MCF 10A (cell line): ENCODE measurements around the gene IL32. TPM values are rescaled to one million over a fixed set of nuclear protein-coding genes. Genes with fewer than 3 reads are reported as not detected.

ENCODE experiments used
- BruUV-seq: library from RNA; stranded (reverse); fragments of 400-500 nt; replicated peaks from 2 replicates; lab custom pipeline; 2021; lab: Mats Ljungman, UMichigan
- CTCF ChIA-PET: fragments of 300-600 bp; sonication (Branson Sonifier 250); formaldehyde crosslinking; extraction: SDS; loops from one replicate; lab custom pipeline; 2021; ENCODE audit warnings: antibody characterized with exemption, inconsistent platforms; lab: Yijun Ruan, JAX
- POLR2A ChIA-PET: fragments of 300-600, 350-650 bp; sonication (Branson Sonifier 250); formaldehyde crosslinking; extraction: SDS; loops from one replicate; lab custom pipeline; 2020; ENCODE audit warnings: antibody characterized with exemption, inconsistent platforms; lab: Yijun Ruan, JAX
- DNase-seq: peaks from one replicate; pipeline ENCODE4 v3.0.0-alpha.2; 2018; ENCODE audit not compliant: unreplicated experiment
- H3K27ac Mint-ChIP-seq: one replicate; pipeline ENCODE4 v1.8.0; 2022; ENCODE audit warnings: mild to moderate bottlenecking, low read depth, mixed read lengths; ENCODE audit not compliant: unreplicated experiment
- H3K27me3 Mint-ChIP-seq: one replicate; pipeline ENCODE4 v1.8.0; 2022; ENCODE audit warnings: mixed read lengths; ENCODE audit not compliant: insufficient read depth, unreplicated experiment
- H3K36me3 Mint-ChIP-seq: one replicate; pipeline ENCODE4 v1.8.0; 2022; ENCODE audit warnings: mild to moderate bottlenecking, moderate library complexity, mixed read lengths; ENCODE audit not compliant: insufficient read depth, unreplicated experiment
- H3K4me1 Mint-ChIP-seq: one replicate; pipeline ENCODE4 v1.8.0; 2022; ENCODE audit warnings: mixed read lengths; ENCODE audit not compliant: insufficient read depth, unreplicated experiment
- H3K4me3 Mint-ChIP-seq: one replicate; pipeline ENCODE4 v1.8.0; 2022; ENCODE audit warnings: mild to moderate bottlenecking, moderate library complexity, mixed read lengths; ENCODE audit not compliant: unreplicated experiment
- H3K9me3 Mint-ChIP-seq: one replicate; pipeline ENCODE4 v1.8.0; 2022; ENCODE audit warnings: mixed read lengths; ENCODE audit not compliant: unreplicated experiment
- intact Hi-C: fragments of 100-400 bp; cut with micrococcal nuclease; formaldehyde crosslinking; loops from 2 replicates; pipeline ENCODE4 v1.14.1; 2022
- total RNA-seq: library from RNA; stranded (reverse); gene quantifications from 2 replicates; pipeline ENCODE4 v1.2.3, GENCODE V29; 2022
- TF ChIP-seq, protein P1 (sequence below): fragments of 200-600 bp; IDR thresholded peaks from one replicate; pipeline ENCODE4 v1.8.0; 2022; ENCODE audit warnings: antibody characterized with exemption, mild to moderate bottlenecking; ENCODE audit not compliant: unreplicated experiment

The IL32 gene
- total RNA-seq, 1 experiment from 2014 or later, result 29.8 TPM

DNA sequence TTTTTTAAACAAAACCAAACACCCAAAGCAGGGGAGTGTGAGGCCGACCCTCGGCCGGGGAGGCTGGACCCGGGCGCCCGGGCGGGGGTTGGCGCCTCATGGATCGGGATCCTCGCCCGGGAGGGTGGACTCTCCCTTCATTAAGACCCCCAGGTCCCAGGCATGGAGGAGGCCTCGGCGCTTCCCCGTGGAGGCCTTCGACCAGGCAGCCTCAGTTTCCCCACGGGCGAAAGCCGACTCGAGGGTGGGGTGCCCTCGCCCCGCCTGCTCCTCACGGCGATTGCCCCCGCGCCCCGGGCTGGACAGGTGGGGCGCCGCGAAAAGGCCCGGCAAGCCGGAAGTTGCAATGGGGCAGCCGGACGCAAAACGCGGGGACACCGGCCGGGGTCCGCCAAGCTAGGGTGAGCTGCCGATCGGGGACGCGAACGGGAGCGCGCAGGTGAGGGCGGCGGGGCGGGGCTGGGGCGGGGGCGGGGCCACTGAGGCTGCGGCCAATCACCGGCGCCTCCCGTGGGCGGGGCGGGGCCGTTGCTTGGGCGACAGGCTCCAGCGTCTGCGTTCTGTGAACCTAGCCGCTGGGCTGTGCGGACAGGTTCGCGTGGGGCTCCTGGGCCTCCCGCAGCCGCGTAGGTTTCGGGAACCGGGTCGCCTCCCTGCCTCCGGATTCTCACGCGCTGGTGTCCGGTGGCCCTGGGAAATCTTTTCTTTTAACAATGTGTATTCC lies 40.9 kb downstream of the IL32 start:
- CTCF ChIA-PET, result interaction anchor here (1.1 to 2.4 kb wide), 6 partner anchors 8 to 47 kb away, joined by 3 to 9 read pairs (median 4); no protein-coding TSS in a partner anchor
- POLR2A ChIA-PET, result interaction anchor here (0.6 to 2.4 kb wide), 10 partner anchors 12 to 84 kb away, joined by 3 to 15 read pairs (median 4); partner anchors contain the start of gene ZNF213
- DNase-seq, result peak; percentile 91
- BruUV-seq, result no TSS peak
- Mint-ChIP-seq H3K4me3 (peak overlapping the region; percentile 74), H3K27ac (peak overlapping the region; percentile 82), H3K36me3 (peaks cover 12% of the 10 kb centered on the region), H3K4me1 (peaks cover 6% of the 10 kb centered on the region), H3K9me3 (no peaks in the 10 kb centered on the region), H3K27me3 (no peaks in the 10 kb centered on the region)
- TF ChIP-seq, protein P1, sequence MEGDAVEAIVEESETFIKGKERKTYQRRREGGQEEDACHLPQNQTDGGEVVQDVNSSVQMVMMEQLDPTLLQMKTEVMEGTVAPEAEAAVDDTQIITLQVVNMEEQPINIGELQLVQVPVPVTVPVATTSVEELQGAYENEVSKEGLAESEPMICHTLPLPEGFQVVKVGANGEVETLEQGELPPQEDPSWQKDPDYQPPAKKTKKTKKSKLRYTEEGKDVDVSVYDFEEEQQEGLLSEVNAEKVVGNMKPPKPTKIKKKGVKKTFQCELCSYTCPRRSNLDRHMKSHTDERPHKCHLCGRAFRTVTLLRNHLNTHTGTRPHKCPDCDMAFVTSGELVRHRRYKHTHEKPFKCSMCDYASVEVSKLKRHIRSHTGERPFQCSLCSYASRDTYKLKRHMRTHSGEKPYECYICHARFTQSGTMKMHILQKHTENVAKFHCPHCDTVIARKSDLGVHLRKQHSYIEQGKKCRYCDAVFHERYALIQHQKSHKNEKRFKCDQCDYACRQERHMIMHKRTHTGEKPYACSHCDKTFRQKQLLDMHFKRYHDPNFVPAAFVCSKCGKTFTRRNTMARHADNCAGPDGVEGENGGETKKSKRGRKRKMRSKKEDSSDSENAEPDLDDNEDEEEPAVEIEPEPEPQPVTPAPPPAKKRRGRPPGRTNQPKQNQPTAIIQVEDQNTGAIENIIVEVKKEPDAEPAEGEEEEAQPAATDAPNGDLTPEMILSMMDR, result no peak
- intact Hi-C loops, result no loop called here

DNA sequence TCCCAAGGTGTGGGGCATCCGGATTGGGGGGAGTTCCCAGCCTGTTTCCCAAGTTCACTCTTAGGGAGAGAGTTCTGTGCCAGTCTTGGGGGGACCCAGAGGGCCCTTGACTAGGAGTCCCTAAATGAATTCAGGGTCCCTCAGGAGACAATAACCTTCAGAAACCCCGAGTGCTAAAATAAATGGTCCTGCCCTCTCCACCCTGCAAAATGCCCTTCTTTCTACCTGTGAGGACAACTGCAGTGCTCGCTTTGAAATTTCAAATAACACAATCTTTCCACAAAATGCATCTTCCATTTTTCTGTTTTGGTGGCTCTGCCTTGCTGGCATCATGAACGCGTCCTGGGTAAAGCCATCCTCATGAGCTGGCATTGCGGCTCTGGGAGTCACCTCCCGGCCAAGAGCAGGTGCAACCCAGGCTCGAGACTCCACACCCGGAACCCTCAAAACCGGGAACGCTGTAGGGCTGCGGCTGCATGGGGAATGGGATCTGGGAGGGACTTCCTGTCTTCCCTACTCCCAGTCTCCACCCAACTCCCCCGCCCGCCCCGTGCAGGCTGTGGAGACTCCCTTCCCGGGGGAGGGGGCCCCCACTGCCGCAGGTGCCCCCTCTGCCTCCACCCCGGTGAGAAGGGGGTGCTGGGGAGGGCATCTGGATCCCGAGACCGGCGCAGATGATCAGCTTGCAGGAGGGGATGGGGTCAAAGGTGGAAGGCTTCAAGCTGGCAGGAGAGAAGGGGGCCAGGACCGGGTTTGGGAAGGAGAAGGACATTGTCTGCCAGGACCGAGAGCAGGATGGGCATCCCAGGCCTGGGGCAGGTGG lies 46.8 kb downstream of the IL32 start, which contains the start of gene ZNF205:
ZNF205 (plus strand) TSS at position 529 of the 823 bp plus-strand sequence. CDS start 845 bp downstream, outside the sequence.
- TF ChIP-seq, protein P1, result no peak
- no TSS peak for BruUV-seq
- Mint-ChIP-seq H3K4me1 (peaks cover 13% of the 10 kb centered on the region), H3K27me3 (no peaks in the 10 kb centered on the region), H3K9me3 (no peaks in the 10 kb centered on the region), H3K36me3 (peaks cover 15% of the 10 kb centered on the region), H3K4me3 (peak within 1 kb of the TSS; percentile 85), H3K27ac (peak within 1 kb of the TSS; percentile 29)
- DNase-seq, result peak; percentile 79
- intact Hi-C loops, result no loop called here
- CTCF ChIA-PET, result interaction anchor here (0.6 to 4.7 kb wide), 7 partner anchors 11 to 98 kb away, joined by 3 to 34 read pairs (median 8); partner anchors contain the start of gene ZNF213
- POLR2A ChIA-PET, result interaction anchor here (0.6 to 5.2 kb wide), 8 partner anchors 9 to 84 kb away, joined by 3 to 33 read pairs (median 12); partner anchors contain the start of gene ZNF213

DNA sequence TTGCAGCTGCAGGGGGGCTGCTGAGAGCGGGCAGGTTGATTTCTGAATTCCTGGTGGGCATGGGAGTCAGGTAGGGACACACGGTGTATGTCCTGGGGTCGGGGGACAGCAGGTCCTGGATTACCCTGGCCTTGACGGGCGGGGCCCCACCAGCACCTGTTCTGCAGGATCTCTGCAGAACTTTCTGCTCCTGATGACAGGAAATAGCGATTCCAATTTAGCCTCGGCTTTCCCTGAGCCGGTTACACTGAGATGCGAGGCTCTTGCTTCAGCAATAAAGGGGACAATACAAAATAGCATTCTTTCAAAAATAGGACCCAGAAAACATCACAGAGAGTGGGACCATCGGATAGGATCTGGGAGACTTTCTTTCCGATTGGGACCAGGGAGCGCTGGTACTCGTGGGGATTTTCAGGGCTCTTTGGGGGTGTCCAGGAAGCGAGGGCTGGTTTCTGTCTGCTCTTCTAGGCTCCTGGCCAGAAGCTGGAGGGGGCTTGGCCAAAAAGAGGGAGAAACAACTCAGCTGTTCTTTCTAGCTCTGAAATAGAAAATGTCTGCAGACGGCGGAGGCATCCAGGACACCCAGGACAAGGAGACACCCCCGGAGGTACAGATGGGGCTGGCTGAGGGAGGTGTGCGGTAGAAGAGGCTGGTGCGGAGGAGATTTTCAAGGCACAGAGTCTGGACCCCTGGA lies 47.6 kb downstream of the IL32 start:
- H3K4me3 Mint-ChIP-seq, result peak overlapping the region; percentile 85
- H3K27ac Mint-ChIP-seq, result peak overlapping the region; percentile 29
- H3K27me3 Mint-ChIP-seq, result no peaks in the 10 kb centered on the region
- no TSS peak for BruUV-seq
- peaks cover 19% of the 10 kb centered on the region for H3K36me3 Mint-ChIP-seq
- no peaks in the 10 kb centered on the region for H3K9me3 Mint-ChIP-seq
- peaks cover 10% of the 10 kb centered on the region for H3K4me1 Mint-ChIP-seq
- TF ChIP-seq, protein P1, result no peak
- no peak for DNase-seq
- intact Hi-C loops, result no loop called here
- ChIA-PET POLR2A (interaction anchor here (0.6 to 5.2 kb wide), 7 partner anchors 9 to 85 kb away, joined by 3 to 33 read pairs (median 15); partner anchors contain the start of gene ZNF213), CTCF (interaction anchor here (0.6 to 4.7 kb wide), 7 partner anchors 9 to 54 kb away, joined by 3 to 34 read pairs (median 8); partner anchors contain the start of gene ZNF213)
